ENCODE measurements around the gene PIP5K1B. TPM values are rescaled to one million over a fixed set of nuclear protein-coding genes. Genes with fewer than 3 reads are reported as not detected.
A peak's percentile ranks its signal among the peaks of the same experiment; 100 is the strongest.

The PIP5K1B gene
- total and polyA plus RNA-seq, 7 donors = 10.3 to 72.6 (median 23.5) TPM

GRCh38 chr9:68780380-68780712 lies 75.3 kb downstream of the PIP5K1B start:
- TF ChIP-seq POLR2A (IDR thresholded peaks at IDR 0.05) (no peak), EP300 (IDR thresholded peaks at IDR 0.05) (no peak), POLR2AphosphoS5 (IDR thresholded peaks at IDR 0.05) (no peak), CTCF (IDR thresholded peaks at IDR 0.05) (no peak)
- WGBS, 2 donors = 1% methylated on average over 19 of the region's 19 CpGs
- peaks cover 0 to 55% (median 50%) of the 10 kb centered on the region in 4 donors for H3K4me1 ChIP-seq

GRCh38 chr9:68780720-68781119 lies 75.7 kb downstream of the PIP5K1B start:
- peaks cover 0 to 59% (median 51%) of the 10 kb centered on the region in 4 donors for H3K4me1 ChIP-seq
- intact Hi-C loops (cut with DNase I) = loop anchor here (2.0 kb wide), 2 partner anchors 76 to 108 kb away; partner anchors contain the start of gene PIP5K1B

More at GRCh38 chr9:68780380-68780712, 75.3 kb downstream of the PIP5K1B start:
- intact Hi-C loops (cut with DNase I) = loop anchor here (2.0 kb wide), 2 partner anchors 76 to 108 kb away; partner anchors contain the start of gene PIP5K1B
- DNase-seq = no peak
- peak overlapping the region; percentile 91 to 95 (median 93) for H3K27ac ChIP-seq
- peak overlapping the region; percentile 77 to 82 (median 80) for H3K4me3 ChIP-seq
- no peaks in the 10 kb centered on the region for H3K27me3 ChIP-seq
- H3K9me3 ChIP-seq = no peaks in the 10 kb centered on the region
- H3K36me3 ChIP-seq = no peaks in the 10 kb centered on the region

GRCh38 chr9:68781928-68782327 lies 76.9 kb downstream of the PIP5K1B start:
- intact Hi-C loops (cut with DNase I) = loop anchor here (2.0 kb wide), 3 partner anchors 77 to 219 kb away; partner anchors contain the start of gene PIP5K1B

More at GRCh38 chr9:68780720-68781119, 75.7 kb downstream of the PIP5K1B start:
- WGBS, 2 donors = 4 to 23% methylated on average over 7 of the region's 7 CpGs
- no peak for TF ChIP-seq EP300 (IDR thresholded peaks at IDR 0.05)
- TF ChIP-seq POLR2AphosphoS5 (IDR thresholded peaks at IDR 0.05) = no peak
- no peak for TF ChIP-seq POLR2A (IDR thresholded peaks at IDR 0.05)
- TF ChIP-seq CTCF (IDR thresholded peaks at IDR 0.05) = no peak
- Histone ChIP-seq H3K4me3 (peak overlapping the region; percentile 77 to 82 (median 80)), H3K27me3 (no peaks in the 10 kb centered on the region), H3K36me3 (no peaks in the 10 kb centered on the region), H3K27ac (peak overlapping the region; percentile 91 to 95 (median 93)), H3K9me3 (no peaks in the 10 kb centered on the region)
- DNase-seq = no peak

GRCh38 chr9:68782546-68782945 lies 77.5 kb downstream of the PIP5K1B start:
- intact Hi-C loops (cut with DNase I) = loop anchor here (2.0 kb wide), 1 partner anchor 218 kb away; no protein-coding TSS in a partner anchor

More at GRCh38 chr9:68781928-68782327, 76.9 kb downstream of the PIP5K1B start:
- Histone ChIP-seq H3K27me3 (no peaks in the 10 kb centered on the region), H3K36me3 (peaks cover 0 to 4% (median 0%) of the 10 kb centered on the region in 4 donors), H3K9me3 (no peaks in the 10 kb centered on the region), H3K4me3 (peak overlapping the region in 2 of 4 donors; percentile 0 to 81), H3K27ac (no peak overlapping the region), H3K4me1 (peaks cover 0 to 63% (median 53%) of the 10 kb centered on the region in 4 donors)
- no peak for TF ChIP-seq POLR2AphosphoS5 (IDR thresholded peaks at IDR 0.05)
- TF ChIP-seq POLR2A (IDR thresholded peaks at IDR 0.05) = no peak
- no peak for TF ChIP-seq CTCF (IDR thresholded peaks at IDR 0.05)
- no peak for TF ChIP-seq EP300 (IDR thresholded peaks at IDR 0.05)
- no peak for DNase-seq

More at GRCh38 chr9:68782546-68782945, 77.5 kb downstream of the PIP5K1B start:
- WGBS, 2 donors = 76 to 84% methylated on average over 3 of the region's 3 CpGs
- Histone ChIP-seq H3K27me3 (no peaks in the 10 kb centered on the region), H3K9me3 (no peaks in the 10 kb centered on the region), H3K36me3 (peaks cover 0 to 9% (median 0%) of the 10 kb centered on the region in 4 donors), H3K4me1 (peaks cover 0 to 63% (median 53%) of the 10 kb centered on the region in 4 donors), H3K4me3 (peak overlapping the region in 3 of 4 donors; percentile 0 to 81 (median 7)), H3K27ac (no peak overlapping the region)
- TF ChIP-seq CTCF (IDR thresholded peaks at IDR 0.05) = no peak
- TF ChIP-seq EP300 (IDR thresholded peaks at IDR 0.05) = no peak
- no peak for TF ChIP-seq POLR2AphosphoS5 (IDR thresholded peaks at IDR 0.05)
- TF ChIP-seq POLR2A (IDR thresholded peaks at IDR 0.05) = no peak
- no peak for DNase-seq

All from sigmoid colon (tissue), 7 donors.